Pulmonary artery endothelial cell (primary cell): Measurements from ENCODE around the gene CHRM2. TPM values are rescaled to one million over a fixed set of nuclear protein-coding genes. Genes with fewer than 3 reads are reported as not detected.

Experiments
- DNase-seq: peaks from one replicate; pipeline ENCODE4 v3.0.0-alpha.2; 2011; ENCODE audit warnings: low read depth, low spot score
- total RNA-seq: library from RNA; depleted of rRNA; stranded (reverse); fragments of >200 nt; gene quantifications from 2 replicates; pipeline ENCODE4 v1.2.3, GENCODE V29; 2014

Gene CHRM2
- total RNA-seq, 1 donor from 2014 or later: not detected

DNA sequence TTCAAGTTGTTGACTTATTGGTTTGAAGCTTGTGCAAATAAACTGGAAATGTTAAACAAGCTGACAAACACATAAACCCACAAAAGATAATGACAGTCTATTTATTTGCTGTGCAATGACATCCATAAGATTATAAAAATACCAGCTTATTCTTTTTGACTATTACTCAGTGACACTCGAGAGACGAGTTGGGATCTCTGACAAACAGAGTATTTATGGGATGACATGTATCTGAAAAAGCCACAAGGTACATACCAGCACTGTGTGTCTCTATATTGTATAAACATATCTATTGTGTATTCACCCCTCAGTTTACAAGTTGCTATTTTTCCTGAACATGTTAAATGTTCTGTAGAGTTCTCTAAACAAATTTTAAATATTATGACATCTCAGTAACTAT, 88.9 kb downstream of the CHRM2 start:
- DNase-seq: no peak

DNA sequence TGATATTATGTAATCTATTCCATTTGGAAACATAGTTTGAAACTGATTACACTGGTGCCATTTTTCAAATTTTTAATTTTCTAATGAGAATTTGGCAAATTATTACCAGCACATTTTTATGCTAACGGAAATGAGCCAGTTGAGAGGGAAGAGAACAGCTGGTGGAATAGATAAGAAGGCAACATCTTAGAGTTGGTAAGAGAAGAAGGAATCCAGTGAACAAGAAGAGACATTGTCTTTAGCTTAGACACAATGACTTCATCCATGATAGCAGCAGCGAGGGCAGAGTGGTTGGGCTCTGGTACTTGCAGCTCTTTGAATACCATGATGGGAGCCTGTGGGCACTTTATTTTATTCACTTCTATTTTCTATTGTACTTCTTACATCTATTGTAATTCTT, 89.6 kb downstream of the CHRM2 start:
- no peak for DNase-seq

DNA sequence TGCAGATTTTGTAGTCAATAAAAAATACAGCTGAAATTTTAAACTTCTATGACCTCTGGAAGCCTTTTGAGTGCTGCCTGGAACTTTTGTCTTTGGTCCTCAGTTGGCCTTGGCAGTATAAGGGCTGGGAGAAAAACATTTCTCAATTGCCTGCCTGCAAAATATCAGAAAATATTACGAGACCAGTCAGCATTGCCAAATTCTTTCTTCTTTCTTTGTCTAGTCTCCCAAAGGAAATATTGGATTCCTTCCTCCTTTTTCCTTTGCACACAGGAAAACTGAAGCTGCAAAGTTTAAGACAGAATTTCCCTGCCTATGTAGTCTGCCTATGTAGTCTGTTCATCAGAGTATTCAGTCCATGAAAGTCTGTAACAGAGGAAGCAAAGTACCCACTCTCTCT, 95.9 kb downstream of the CHRM2 start:
- DNase-seq: no peak

DNA sequence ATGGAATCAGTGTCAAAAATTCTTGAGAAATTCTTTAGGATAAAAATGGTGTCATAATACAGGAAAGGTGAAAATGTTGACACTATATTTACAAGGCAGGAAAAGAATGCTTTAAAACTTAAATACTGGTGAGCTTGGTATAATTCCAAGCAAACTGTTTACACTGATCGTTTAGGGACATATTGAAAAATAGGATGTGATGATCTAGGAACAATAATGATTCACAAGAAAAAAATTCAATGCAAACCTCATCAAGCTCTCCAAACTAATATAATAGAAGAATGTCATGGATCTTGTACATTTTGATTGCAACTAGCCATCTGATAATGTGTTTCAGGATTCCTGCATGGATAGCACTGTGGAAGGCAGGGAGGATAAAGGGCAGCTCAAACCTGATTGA, 98.4 kb downstream of the CHRM2 start:
- DNase-seq: no peak

DNA sequence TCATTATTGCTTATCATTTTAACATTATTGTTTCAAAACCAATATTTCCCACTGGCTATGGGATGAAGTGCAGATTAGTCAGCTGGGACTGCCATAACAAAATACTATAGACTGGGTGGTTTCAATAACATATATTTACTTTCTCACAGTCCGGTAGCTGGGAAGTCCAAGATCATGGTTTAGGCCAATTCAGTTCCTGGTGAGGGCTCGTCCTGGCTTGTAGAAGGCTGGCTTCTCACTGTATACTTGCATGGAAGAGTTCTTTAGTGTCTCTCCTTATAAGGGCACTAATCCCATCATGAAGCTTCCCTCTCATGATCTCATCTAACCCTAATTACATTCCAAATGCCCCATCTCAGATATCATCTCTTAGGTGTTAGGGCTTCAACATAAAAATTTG, 101.3 kb downstream of the CHRM2 start:
- no peak for DNase-seq

DNA sequence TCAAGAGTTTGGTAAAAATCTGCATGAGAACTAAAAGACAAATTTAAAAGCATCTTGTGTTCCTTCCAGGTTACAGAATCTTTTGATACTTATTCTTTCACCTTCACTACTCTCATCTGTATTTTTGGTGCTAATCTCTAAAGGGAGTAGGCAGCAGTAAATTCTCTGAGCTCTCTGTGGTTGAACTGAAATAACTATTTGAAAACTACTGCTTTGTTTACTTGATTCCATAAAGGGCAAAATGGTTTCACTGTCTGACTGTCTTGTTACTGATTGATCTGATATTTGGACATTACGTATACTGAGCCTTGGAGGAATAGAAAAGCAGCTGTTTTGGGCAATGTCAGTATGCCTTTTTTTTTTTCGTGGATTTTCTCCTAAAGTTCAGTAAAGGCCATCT, 103.3 kb downstream of the CHRM2 start:
- DNase-seq: no peak

DNA sequence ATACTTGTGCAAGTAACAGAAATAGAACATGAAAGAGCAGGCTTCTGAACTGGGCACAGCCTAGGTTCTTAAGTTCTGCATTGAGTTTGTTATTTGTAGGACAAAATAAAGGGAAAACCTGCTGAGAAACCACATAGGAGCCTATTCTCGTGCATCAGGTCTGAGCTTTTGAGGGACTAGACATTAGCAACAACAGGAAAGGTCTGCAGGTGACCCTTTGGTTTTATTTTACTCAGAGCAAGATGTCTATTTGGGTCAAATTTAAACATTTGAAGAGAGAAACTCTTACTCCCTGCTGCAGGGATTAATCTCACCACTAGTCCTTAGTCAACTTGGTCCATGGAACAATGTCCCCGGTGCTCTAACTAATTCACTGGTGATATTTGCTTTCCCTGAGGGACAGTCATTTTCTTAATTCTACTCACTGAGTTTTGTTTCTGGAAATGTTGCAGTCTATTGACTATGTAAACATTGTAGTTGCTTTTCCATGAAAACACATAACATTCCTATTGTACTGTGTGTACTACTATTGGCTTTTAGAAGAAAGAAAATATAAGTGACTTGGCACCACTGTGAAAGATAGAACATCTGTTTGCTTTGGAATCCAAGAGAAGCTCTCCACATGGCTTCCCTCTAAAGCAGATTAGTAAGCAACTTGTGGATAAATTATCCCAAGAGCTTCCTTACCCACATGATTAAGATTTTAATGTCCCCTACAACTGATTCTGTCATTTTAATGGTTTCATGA, 108.2 kb downstream of the CHRM2 start:
- no peak for DNase-seq

DNA sequence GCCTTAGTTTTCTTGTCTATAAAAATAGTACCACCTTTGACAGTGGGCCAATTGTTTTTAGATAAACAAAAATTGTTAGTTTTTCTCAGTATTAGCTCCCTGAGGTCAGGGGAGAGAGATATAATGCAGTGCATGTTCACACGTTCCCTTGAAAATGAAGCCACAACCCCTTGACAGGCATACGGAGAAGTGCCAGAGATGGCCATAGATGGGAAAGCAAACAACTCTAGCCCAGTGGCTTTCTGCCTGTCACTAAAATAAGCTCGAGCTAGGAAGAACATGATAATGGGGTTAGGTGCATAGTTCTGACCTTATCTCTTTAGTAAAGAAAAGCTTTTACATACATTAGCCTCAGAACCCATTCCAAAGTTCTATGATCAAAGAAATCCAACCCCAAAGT, 124.9 kb downstream of the CHRM2 start:
- no peak for DNase-seq

DNA sequence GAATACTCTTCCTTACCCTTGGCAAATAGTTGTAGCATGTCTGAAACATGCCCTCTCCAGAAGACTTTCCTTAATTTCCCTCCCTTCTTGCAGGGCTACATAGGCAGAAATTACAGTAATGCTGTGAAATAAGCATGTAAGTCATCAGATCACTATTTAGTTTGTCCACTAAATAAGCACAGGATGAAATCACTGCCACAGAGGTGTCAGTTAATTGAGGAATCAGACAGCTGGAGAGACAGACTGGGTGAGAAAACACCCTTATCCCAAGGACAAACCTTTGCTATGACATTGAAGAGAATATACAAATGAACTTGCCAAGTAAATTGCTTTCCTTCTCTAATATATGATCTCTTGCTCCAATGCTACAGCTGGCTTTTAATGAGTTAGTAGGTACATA, 129.3 kb downstream of the CHRM2 start:
- DNase-seq: no peak

DNA sequence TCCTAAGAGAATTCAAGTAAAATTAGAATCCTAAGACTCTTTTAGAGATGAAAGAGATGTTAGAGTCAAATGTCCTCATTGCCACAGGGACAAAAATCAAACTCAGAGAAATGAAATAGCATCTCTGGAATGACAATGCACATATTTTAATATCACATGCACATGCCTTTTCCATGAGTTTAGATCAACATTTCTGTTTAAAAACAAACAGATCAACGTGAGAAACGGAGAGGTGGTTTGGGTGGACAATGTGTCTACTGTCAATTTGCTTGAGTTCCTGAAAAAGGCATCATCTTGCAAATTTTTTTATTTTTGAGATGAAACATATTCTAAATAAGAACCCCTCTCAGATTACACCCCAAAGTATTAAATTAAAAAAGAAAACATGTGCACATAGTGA, 130.0 kb downstream of the CHRM2 start:
- no peak for DNase-seq

DNA sequence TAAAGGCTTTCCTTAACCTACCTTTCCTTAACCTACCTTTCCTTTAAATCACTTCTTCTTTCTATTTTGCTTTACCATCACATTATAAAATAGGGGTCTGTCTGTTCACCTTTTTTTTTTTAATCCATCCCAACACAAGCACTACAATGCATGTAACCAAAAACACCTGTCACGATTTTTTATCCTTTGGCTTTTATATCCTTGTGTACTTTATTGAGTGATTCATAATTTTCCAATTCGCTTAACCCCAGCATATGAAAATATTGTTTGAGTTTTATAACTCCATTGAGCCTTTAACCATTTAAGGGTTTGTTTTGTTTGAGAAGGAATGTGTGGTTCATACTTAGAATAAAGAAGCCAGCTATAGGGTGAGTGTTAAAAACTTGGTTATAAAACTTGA, 132.2 kb downstream of the CHRM2 start:
- no peak for DNase-seq

DNA sequence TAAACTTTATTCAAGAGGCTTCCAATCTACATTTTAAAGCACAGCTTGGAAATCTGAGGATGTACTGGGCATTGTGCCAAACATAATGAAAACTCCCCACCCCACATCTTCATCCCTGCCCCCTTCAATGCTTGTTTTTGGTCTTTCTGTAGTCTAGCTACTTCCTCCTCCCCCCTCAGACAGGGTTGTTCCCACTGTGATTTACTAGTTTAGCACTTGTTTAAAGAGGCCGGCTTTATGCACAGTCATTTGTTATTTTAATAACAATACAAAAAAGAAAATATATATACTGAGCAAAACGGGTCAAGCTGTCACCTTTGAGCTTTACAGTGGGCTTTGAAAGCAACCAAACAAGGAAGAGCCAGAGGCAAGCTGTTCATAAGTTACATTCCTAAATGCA, 132.6 kb downstream of the CHRM2 start:
- no peak for DNase-seq

DNA sequence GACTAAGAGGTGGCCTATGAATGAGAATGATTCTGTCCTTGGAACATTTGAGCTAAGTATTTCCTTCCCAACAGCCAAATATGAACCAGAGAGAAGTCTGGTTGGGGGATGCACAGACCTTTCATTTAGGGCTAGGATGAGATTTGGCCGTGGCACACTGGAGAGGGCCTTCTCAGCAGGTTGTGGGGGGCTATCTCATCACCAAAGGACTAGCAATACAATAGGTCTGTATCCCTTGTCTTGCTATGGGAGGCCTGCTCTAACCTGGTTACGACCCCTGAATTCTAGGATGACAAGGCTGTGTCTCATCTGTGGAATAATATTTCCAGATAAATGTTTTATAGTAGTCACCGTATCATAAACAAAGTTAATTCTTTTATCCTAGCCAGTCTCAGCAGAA, 133.0 kb downstream of the CHRM2 start:
- DNase-seq: no peak

DNA sequence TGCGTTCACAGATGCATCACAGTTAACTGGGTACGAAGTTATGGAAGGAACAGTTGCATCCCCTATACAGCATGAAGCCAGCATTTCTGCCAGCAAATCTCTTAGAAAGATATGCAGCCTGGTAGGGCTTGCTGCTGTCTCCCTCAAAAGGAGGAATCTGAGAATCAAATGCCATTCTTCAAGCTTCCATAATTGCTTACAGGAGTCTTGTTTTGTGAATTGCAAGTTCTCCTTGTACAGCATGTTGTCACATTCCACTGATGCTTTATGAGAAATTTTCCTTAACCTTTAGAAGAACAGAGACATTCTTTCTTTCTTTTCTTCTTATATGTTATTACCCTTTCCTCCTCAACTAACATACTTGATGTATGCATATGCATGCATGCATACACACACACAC, 134.6 kb downstream of the CHRM2 start:
- DNase-seq: no peak

DNA sequence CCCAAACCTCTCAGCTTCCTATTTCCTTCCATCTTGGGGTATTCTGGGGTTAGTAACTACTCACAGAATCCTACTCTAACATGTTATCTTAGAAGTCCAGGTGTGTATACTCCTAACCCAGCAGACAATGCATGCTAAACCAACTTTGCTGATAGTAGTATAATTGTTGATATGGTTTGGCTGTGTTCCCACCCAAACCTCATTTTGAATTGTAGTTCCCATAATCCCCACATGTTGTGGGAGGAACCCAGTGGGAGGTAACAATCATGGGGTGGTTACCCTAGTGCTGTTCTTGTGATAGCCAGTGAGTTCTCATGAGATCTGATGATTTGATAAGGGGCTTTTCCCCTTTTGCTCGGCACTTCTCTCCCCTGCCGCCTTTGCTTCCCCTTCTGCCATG, 135.1 kb downstream of the CHRM2 start:
- no peak for DNase-seq

DNA sequence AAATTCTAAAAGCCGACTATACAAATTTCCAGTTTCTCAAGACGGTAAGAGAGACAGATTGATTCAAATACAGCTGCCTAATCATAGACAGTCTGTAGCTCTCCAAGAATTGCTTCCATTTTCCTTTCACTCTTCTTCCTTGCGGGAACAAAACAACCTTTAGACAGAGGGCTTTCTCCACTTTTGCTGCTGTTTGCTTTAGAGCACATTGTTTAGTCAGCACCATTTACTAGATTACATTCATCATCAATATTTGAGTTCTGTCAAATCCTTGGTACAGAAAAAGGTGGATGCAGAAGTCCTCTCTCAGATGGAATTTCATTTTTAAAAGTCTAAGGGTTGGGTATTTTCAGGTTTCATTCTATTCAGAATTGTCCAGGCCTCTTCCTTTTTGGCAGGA, 137.4 kb downstream of the CHRM2 start:
- DNase-seq: no peak

DNA sequence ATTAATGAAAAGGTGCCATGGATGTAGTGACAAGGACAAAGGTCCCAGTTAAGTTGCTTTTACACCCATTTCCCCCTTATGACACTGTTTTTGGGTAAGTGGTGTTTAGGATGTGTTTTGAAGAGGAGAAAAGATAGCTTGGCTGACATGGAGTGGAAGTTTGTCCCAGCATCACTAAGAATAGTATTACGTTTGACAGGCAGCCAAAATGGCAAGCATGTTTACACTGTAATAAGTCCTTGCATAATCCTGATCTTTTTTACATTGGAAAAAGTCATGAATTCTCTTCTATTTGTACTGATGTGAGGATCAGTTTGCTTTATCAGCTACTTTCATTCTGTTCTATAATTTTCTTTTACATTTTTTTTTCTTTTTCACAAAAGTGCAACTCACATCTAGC, 137.8 kb downstream of the CHRM2 start:
- DNase-seq: no peak

DNA sequence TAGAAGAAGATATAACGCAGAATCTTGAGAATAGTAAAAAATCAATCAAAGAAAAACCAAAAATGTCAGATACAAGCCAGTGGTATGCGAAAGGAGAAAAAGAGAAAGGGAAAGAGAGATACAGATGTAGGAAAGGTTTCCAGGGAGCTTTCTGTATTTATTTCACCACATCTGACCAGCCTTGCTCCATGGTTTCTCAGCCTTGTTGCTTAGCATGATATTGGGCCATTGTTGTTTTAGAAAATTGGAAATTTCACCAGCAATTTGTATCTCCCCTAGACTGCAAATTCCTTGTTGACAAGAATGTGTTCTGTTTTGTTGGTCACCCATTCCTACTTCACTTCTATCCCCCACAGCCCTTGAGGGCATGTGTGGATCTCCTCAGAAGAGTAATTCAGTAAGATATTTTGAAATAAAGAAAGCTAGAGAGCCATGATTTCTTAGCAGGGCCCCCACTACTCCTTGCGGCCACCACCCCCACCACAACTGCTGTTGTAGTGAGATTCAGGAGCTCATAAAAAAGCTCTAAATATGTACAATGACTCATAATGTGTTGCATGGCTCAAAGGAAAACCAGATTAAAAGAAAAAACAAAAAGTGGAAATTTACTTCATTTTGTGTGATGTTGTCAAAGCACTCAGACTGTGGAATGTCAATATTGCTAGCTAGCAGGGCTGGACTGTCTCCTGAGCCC, 138.7 kb downstream of the CHRM2 start:
- DNase-seq: no peak

DNA sequence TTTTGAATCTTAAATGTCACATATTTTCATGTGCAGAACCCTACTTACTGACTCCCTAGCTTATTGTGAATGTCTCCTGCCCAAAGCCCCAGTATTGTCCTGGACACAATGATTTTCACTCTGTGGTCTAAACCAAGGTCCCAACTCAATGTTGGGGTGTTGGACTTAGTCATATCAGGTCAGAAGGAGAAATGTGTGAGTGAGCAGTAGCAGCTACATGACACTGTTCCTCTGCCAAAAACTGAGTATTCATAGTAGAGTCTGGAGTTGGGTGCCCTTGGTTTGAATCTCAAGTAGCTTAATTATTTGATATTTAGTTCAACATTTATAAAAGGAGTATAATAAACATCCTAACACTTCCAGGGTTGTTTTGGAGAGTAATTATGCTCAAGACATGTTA, 141.0 kb downstream of the CHRM2 start:
- DNase-seq: no peak

DNA sequence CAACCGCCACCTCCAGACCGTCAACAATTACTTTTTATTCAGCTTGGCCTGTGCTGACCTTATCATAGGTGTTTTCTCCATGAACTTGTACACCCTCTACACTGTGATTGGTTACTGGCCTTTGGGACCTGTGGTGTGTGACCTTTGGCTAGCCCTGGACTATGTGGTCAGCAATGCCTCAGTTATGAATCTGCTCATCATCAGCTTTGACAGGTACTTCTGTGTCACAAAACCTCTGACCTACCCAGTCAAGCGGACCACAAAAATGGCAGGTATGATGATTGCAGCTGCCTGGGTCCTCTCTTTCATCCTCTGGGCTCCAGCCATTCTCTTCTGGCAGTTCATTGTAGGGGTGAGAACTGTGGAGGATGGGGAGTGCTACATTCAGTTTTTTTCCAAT, 146.6 kb downstream of the CHRM2 start:
- no peak for DNase-seq

DNA sequence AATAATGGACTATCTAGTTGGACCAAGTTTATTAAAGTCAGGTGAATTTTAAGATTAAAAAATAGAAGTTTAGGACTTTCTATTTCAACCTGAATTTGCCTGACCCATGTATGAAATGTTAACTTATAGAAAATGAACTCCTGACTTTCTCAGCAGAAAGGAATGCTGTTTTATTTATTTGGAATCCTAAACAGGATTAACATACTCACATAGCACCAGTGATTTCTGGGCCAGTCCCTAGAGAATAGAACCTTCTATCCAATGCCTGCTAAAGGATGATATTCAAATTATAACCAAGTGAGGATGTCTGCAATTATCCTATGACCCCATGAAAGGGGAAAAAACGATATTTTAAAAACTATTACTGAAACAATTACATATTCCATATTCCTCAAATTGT, 148.8 kb downstream of the CHRM2 start:
- DNase-seq: no peak

DNA sequence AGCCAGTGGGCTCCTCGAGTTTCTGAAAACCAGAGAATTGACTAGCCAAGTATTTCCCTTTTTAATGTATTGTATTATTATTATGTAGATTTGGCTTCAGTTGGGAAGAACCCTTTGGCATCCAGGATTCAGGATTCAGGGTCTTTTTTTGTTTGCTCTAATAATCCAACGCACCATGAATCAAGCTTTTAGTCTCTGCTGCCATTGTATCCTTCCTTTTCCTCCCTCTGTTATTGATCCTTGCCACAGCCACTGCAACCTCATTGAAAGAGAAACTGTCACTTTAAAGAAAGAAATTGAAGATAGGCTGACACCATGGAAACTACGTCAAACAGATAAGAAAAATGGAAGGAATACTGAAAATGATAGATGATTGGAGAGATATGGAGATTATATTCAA, 150.0 kb downstream of the CHRM2 start:
- DNase-seq: no peak

DNA sequence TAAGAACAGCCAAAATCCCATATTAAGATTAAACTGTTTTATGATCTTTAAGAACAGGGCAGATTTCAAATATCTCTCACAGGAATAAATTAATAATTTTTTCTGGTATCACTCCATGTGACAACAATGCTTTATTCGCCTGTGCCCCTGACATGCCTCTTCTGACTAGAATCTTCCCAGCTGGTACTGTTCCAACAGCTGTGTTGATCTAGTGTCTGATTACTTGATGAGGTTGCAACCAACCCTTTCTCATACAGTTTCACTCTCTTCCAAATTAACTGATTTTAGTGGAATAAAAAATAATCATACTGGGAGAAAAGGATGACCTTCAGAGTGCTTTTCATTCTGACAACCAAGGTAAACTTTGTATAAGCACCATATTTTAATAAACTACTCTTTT, 151.9 kb downstream of the CHRM2 start:
- DNase-seq: no peak
